SK-MEL-5 (cell line): ENCODE measurements around the gene CCDC146. TPM values are rescaled to one million over a fixed set of nuclear protein-coding genes. Genes with fewer than 3 reads are reported as not detected.
A peak's percentile ranks its signal among the peaks of the same experiment; 100 is the strongest.
"Not testable (repeated sequence)": the region's sequence is repeated elsewhere in the genome, so short reads cannot be mapped to it uniquely, and the experiment has no call there.

Experiments used
- DNase-seq: peaks from one replicate; pipeline ENCODE4 v3.0.0-alpha.2; 2016; ENCODE audit warnings: low read depth, low spot score
- in situ Hi-C: cut with HindIII; loops from 2 replicates; pipeline ENCODE4 v1.10.0; 2016; ENCODE audit warnings: low sequenced_read_pairs, high pct_unique_total_duplicates, low pct_unique_long_range_greater_than_20kb
- total RNA-seq: library from RNA; depleted of rRNA; stranded (reverse); fragments of >200 nt; shearing (Covaris generic); gene quantifications from 2 replicates; pipeline ENCODE4 v1.2.3, GENCODE V29; 2014

CCDC146 gene
- total RNA-seq, 1 experiment from 2014 or later = 0.95 TPM

- in situ Hi-C loops, DNase-seq: not testable (repeated sequence)
Measured at GRCh38 chr7:77127009-77127408, 4.6 kb downstream of the CCDC146 start.

- in situ Hi-C loops = not testable (repeated sequence)
- DNase-seq = peak; percentile 60
Measured at GRCh38 chr7:77128582-77129410, 6.4 kb downstream of the CCDC146 start.

- in situ Hi-C loops, DNase-seq: not testable (repeated sequence)
Measured at GRCh38 chr7:77131781-77132180, 9.4 kb downstream of the CCDC146 start.

GRCh38 chr7:77138668-77139067 lies 16.3 kb downstream of the CCDC146 start:
- in situ Hi-C loops, DNase-seq: not testable (repeated sequence)

- peak; percentile 96 for DNase-seq
- in situ Hi-C loops = not testable (repeated sequence)
Measured at GRCh38 chr7:77140291-77140690, 17.9 kb downstream of the CCDC146 start.

GRCh38 chr7:77152232-77152631 lies 29.8 kb downstream of the CCDC146 start:
- in situ Hi-C loops, DNase-seq: not testable (repeated sequence)

GRCh38 chr7:77154917-77155464 lies 32.6 kb downstream of the CCDC146 start:
- in situ Hi-C loops = not testable (repeated sequence)
- peak; percentile 7 for DNase-seq

GRCh38 chr7:77155601-77156377 lies 33.4 kb downstream of the CCDC146 start:
- in situ Hi-C loops, DNase-seq: not testable (repeated sequence)

- DNase-seq, in situ Hi-C loops: not testable (repeated sequence)
Measured at GRCh38 chr7:77157034-77157433, 34.6 kb downstream of the CCDC146 start.

GRCh38 chr7:77157446-77157845 lies 35.0 kb downstream of the CCDC146 start:
- in situ Hi-C loops = no loop called here
- DNase-seq = no peak

- DNase-seq, in situ Hi-C loops: not testable (repeated sequence)
Measured at GRCh38 chr7:77171073-77171472, 48.7 kb downstream of the CCDC146 start.

GRCh38 chr7:77172437-77173172 lies 50.2 kb downstream of the CCDC146 start:
- DNase-seq = peak; percentile 72
- in situ Hi-C loops = not testable (repeated sequence)

- in situ Hi-C loops = not testable (repeated sequence)
Measured at GRCh38 chr7:77174418-77174817, 52.0 kb downstream of the CCDC146 start.

GRCh38 chr7:77175274-77175800 lies 52.9 kb downstream of the CCDC146 start:
- DNase-seq, in situ Hi-C loops: not testable (repeated sequence)

More at GRCh38 chr7:77174418-77174817, 52.0 kb downstream of the CCDC146 start:
- not testable (repeated sequence) for DNase-seq

- DNase-seq, in situ Hi-C loops: not testable (repeated sequence)
Measured at GRCh38 chr7:77177321-77177904, 55.0 kb downstream of the CCDC146 start.

- in situ Hi-C loops = not testable (repeated sequence)
Measured at GRCh38 chr7:77178024-77178423, 55.6 kb downstream of the CCDC146 start.

More at GRCh38 chr7:77178024-77178423, 55.6 kb downstream of the CCDC146 start:
- not testable (repeated sequence) for DNase-seq
